HCT116 (cell line): ENCODE data around the gene ENOSF1. TPM values are rescaled to one million over a fixed set of nuclear protein-coding genes. Genes with fewer than 3 reads are reported as not detected.

Source experiments
- ATAC-seq: fragments of 200-7000 bp; cut with Tn5 transposase; 2 replicates; pipeline ENCODE4 v1.9.1; 2020; ENCODE audit warnings: mild to moderate bottlenecking, moderate library complexity
- BruUV-seq: library from RNA; stranded (reverse); fragments of 400-500 nt; replicated peaks from 2 replicates; lab custom pipeline; 2021; lab: Mats Ljungman, UMichigan
- CTCF ChIA-PET: fragments of 300-600 bp; sonication (Branson Sonifier 250); formaldehyde crosslinking; loops from one replicate; lab custom pipeline; 2021; ENCODE audit warnings: antibody characterized with exemption; lab: Charles Lee
- POLR2A ChIA-PET: fragments of 300-600, 350-600 bp; sonication (Branson Sonifier 250); formaldehyde crosslinking; loops from one replicate; lab custom pipeline; 2021; ENCODE audit warnings: antibody characterized with exemption; lab: Charles Lee
- RAD21 ChIA-PET, 2 experiments: fragments of 300-600 bp; sonication (Branson Sonifier 250); formaldehyde crosslinking; loops; one replicate each; lab custom pipeline; 2023; ENCODE audit warnings: low total read pairs in 2 of 2; ENCODE audit not compliant: uncharacterized antibody in 2 of 2, unreplicated experiment in 2 of 2, low non-redundant PET in 1 of 2; lab: Charles Lee
- DNase-seq: peaks from one replicate; pipeline ENCODE4 v3.0.0-alpha.2; 2010; ENCODE audit warnings: low read depth, low spot score
- H2AFZ ChIP-seq: fragments of 200-600 bp; shearing (Covaris generic), sonication (generic); 2 replicates; pipeline ENCODE4 v1.6.1; 2017; ENCODE audit warnings: low read depth, mixed run types, mixed read lengths, antibody characterized with exemption, low read length; ENCODE audit not compliant: poor library complexity, severe bottlenecking
- H3K27ac ChIP-seq: 2 replicates; pipeline ENCODE4 v1.5.1; 2012; ENCODE audit warnings: low read depth, low read length
- H3K27me3 ChIP-seq: fragments of 200-600 bp; sonication (generic); 2 replicates; pipeline ENCODE4 v1.6.1; 2016; ENCODE audit warnings: mixed run types, low read length, mixed read lengths; ENCODE audit not compliant: insufficient read depth
- H3K36me3 ChIP-seq, 2 experiments: fragments of 200-500 bp in 1 of 2; fragments of 200-600 bp in 1 of 2; sonication (Bioruptor generic) in 1 of 2; sonication (generic) in 1 of 2; 2 replicates each; pipeline versions ENCODE4 v1.5.1 to v1.6.1; 2014 to 2016; ENCODE audit warnings: low read length in 2 of 2, inconsistent platforms in 1 of 2, mixed read lengths in 1 of 2, mixed run types in 1 of 2; ENCODE audit not compliant: insufficient read depth in 2 of 2, control insufficient read depth in 1 of 2
- H3K4me1 ChIP-seq, 2 experiments: fragments of 200-600 bp in 1 of 2; sonication (generic) in 1 of 2; 2 replicates each; pipeline versions ENCODE4 v1.5.1 to v1.6.1; 2012 to 2017; ENCODE audit warnings: low read length in 2 of 2, inconsistent platforms in 1 of 2, mild to moderate bottlenecking in 1 of 2, mixed read lengths in 1 of 2, mixed run types in 1 of 2, moderate library complexity in 1 of 2; ENCODE audit not compliant: insufficient read depth in 2 of 2, control insufficient read depth in 1 of 2
- H3K4me2 ChIP-seq: fragments of 200-600 bp; sonication (generic); 2 replicates; pipeline ENCODE4 v1.6.1; 2017; ENCODE audit warnings: mixed run types, low read length, mixed read lengths
- H3K4me3 ChIP-seq, 2 experiments: fragments of 200-600 bp in 1 of 2; sonication (generic) in 1 of 2; replicated peaks in 1 of 2; 2 replicates each; pipeline ENCODE4 v1.5.1; 2011 to 2016; ENCODE audit warnings: low read length in 2 of 2, control low read depth in 1 of 2, low read depth in 1 of 2, mild to moderate bottlenecking in 1 of 2, mixed read lengths in 1 of 2, mixed run types in 1 of 2
- H3K79me2 ChIP-seq: fragments of 200-600 bp; sonication (generic); 2 replicates; pipeline ENCODE4 v1.6.1; 2017; ENCODE audit warnings: mild to moderate bottlenecking, mixed run types, low read length, moderate library complexity, mixed read lengths; ENCODE audit not compliant: insufficient read depth
- H3K9ac ChIP-seq: fragments of 200-600 bp; sonication (generic); 2 replicates; pipeline ENCODE4 v1.6.1; 2016; ENCODE audit warnings: low read length, mixed read lengths
- H3K9me2 ChIP-seq: fragments of 200-600 bp; sonication (generic), shearing (Covaris generic); 2 replicates; pipeline ENCODE4 v1.6.1; 2017; ENCODE audit warnings: mixed run types, mild to moderate bottlenecking, moderate library complexity; ENCODE audit not compliant: insufficient read depth
- H3K9me3 ChIP-seq, 2 experiments: fragments of 200-500 bp in 1 of 2; fragments of 200-600 bp in 1 of 2; sonication (Bioruptor generic) in 1 of 2; sonication (generic) in 1 of 2; 2 replicates each; pipeline ENCODE4 v1.6.1; 2014 to 2017; ENCODE audit warnings: low read length in 2 of 2, mixed read lengths in 2 of 2, inconsistent platforms in 1 of 2, low read depth in 1 of 2, mild to moderate bottlenecking in 1 of 2, mixed run types in 1 of 2, moderate library complexity in 1 of 2; ENCODE audit not compliant: control insufficient read depth in 1 of 2, insufficient read depth in 1 of 2
- H4K20me1 ChIP-seq: fragments of 200-600 bp; sonication (generic), shearing (Covaris generic); 2 replicates; pipeline ENCODE4 v1.6.1; 2017; ENCODE audit warnings: mixed run types, mild to moderate bottlenecking, moderate library complexity; ENCODE audit not compliant: insufficient read depth
- CEBPB ChIP-seq: IDR thresholded peaks from 2 replicates; pipeline ENCODE4 v1.6.1; 2012; ENCODE audit warnings: low read depth
- ELF1 ChIP-seq: IDR thresholded peaks from 2 replicates; pipeline ENCODE4 v1.6.1; 2012; ENCODE audit warnings: low read depth, borderline replicate concordance
- EZH2 ChIP-seq: fragments of 200-600 bp; sonication (generic); IDR thresholded peaks from 2 replicates; pipeline ENCODE4 v1.6.1; 2017; ENCODE audit warnings: antibody characterized with exemption, mixed run types
- EZH2phosphoT487 ChIP-seq: fragments of 200-600 bp; IDR thresholded peaks from 2 replicates; pipeline ENCODE4 v1.6.1; 2018; ENCODE audit warnings: antibody characterized with exemption, borderline replicate concordance
- FOSL1 ChIP-seq: IDR thresholded peaks from 2 replicates; pipeline ENCODE4 v1.6.1; 2012; ENCODE audit warnings: low read depth
- JUND ChIP-seq: IDR thresholded peaks from 2 replicates; pipeline ENCODE4 v1.6.1; 2012
- POLR2A ChIP-seq: IDR thresholded peaks from 2 replicates; pipeline ENCODE4 v1.7.0; 2011; ENCODE audit warnings: borderline replicate concordance; ENCODE audit not compliant: insufficient read depth, insufficient read length; ENCODE audit errors: extremely low read depth
- RAD21 ChIP-seq: IDR thresholded peaks from 2 replicates; pipeline ENCODE4 v1.6.1; 2012; ENCODE audit warnings: low read depth, mild to moderate bottlenecking
- SIN3A ChIP-seq: IDR thresholded peaks from 2 replicates; pipeline ENCODE4 v1.6.1; 2012; ENCODE audit warnings: low read depth
- SRF ChIP-seq: IDR thresholded peaks from 2 replicates; pipeline ENCODE4 v1.6.1; 2012; ENCODE audit warnings: low read depth
- TCF7L2 ChIP-seq: IDR thresholded peaks from 2 replicates; pipeline ENCODE4 v1.7.0; 2011; ENCODE audit warnings: borderline replicate concordance, inconsistent platforms; ENCODE audit not compliant: insufficient read depth, insufficient read length; ENCODE audit errors: extremely low read depth
- YY1 ChIP-seq: IDR thresholded peaks from 2 replicates; pipeline ENCODE4 v1.6.1; 2011; ENCODE audit warnings: low read length, low read depth, moderate library complexity, mild to moderate bottlenecking; ENCODE audit not compliant: insufficient replicate concordance; ENCODE audit errors: extremely low read depth
- ZFX ChIP-seq: fragments of 450-650 bp; IDR thresholded peaks from 2 replicates; pipeline ENCODE4 v1.6.1; 2017
- intact Hi-C: fragments of 100-400 bp; cut with micrococcal nuclease; formaldehyde crosslinking; loops from 2 replicates; pipeline ENCODE4 v1.10.0; 2022
- total RNA-seq: library from RNA; stranded (reverse); gene quantifications from one replicate; pipeline ENCODE4 v1.2.1, GENCODE V29; 2021; ENCODE audit not compliant: unreplicated experiment
- TF ChIP-seq, protein P1 (sequence below): IDR thresholded peaks from 2 replicates; pipeline ENCODE4 v1.6.1; 2011; ENCODE audit warnings: mild to moderate bottlenecking, low read length, moderate library complexity; ENCODE audit not compliant: insufficient replicate concordance; ENCODE audit errors: extremely low read depth
- TF ChIP-seq, protein P2 (sequence below): IDR thresholded peaks from 2 replicates; pipeline ENCODE4 v1.6.1; 2012
- TF ChIP-seq, protein P3 (sequence below), 3 experiments: fragments of 200-600 bp in 1 of 3; sonication (generic) in 1 of 3; IDR thresholded peaks in 2 of 3; conservative IDR thresholded peaks in 1 of 3; 2 replicates each; pipeline ENCODE4 v1.5.1; 2012 to 2017; ENCODE audit warnings: low read depth in 2 of 3, low read length in 2 of 3, antibody characterized with exemption in 1 of 3, borderline replicate concordance in 1 of 3, control low read depth in 1 of 3, mild to moderate bottlenecking in 1 of 3, mixed read lengths in 1 of 3, mixed run types in 1 of 3, moderate library complexity in 1 of 3; ENCODE audit not compliant: insufficient read depth in 1 of 3
- TF ChIP-seq, protein P4 (sequence below): IDR thresholded peaks from 2 replicates; pipeline ENCODE4 v1.6.1; 2012
- TF ChIP-seq, protein P5 (sequence below): IDR thresholded peaks from 2 replicates; pipeline ENCODE4 v1.6.1; 2012; ENCODE audit warnings: low read depth

ENOSF1 gene
- total RNA-seq, 1 experiment from 2014 or later: 90.0 TPM

DNA sequence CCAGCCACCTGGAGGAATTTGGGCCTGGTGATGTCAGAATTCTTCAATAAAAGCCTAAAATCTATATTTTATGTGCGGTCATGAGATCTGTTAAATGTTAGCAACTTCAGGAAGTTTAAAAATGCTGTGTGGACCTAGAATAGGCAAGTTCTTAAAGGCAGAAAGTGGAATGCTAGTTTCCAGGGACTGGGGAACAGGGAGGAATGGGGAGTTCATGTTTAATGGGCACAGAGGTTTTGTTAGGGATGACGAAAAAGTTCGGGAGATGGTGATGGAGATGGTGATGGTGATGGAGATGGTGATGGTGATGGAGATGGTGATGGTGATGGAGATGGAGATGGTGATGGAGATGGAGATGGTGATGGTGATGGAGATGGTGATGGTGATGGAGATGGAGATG is 45.8 kb downstream of the ENOSF1 start:
- ChIA-PET POLR2A (no interaction called here), CTCF (interaction anchor here (0.8 to 1.1 kb wide), 2 partner anchors 43 to 173 kb away, joined by 3 read pairs; no protein-coding TSS in a partner anchor), RAD21 (no interaction called here)
- Histone ChIP-seq H3K4me2 (no peak overlapping the region), H3K27ac (no peak overlapping the region), H4K20me1 (peaks cover 18% of the 10 kb centered on the region; the same call in 1 of the 2 replicates), H3K79me2 (peaks cover 44% of the 10 kb centered on the region), H3K9me2 (no peaks in the 10 kb centered on the region), H3K36me3 (peaks cover 35 to 51% of the 10 kb centered on the region in 2 experiments), H2AFZ (no peak overlapping the region), H3K4me1 (no peaks in the 10 kb centered on the region), H3K9me3 (no peaks in the 10 kb centered on the region), H3K27me3 (no peaks in the 10 kb centered on the region), H3K4me3 (no peak overlapping the region), H3K9ac (no peak overlapping the region)
- DNase-seq (no peak), ATAC-seq (no peak)
- BruUV-seq: no TSS peak
- no peak for TF ChIP-seq EZH2phosphoT487
- no peak for TF ChIP-seq SIN3A
- no peak for TF ChIP-seq EZH2
- TF ChIP-seq SRF: no peak
- TF ChIP-seq RAD21: no peak
- no peak for TF ChIP-seq POLR2A
- no peak for TF ChIP-seq YY1
- TF ChIP-seq, protein P1, sequence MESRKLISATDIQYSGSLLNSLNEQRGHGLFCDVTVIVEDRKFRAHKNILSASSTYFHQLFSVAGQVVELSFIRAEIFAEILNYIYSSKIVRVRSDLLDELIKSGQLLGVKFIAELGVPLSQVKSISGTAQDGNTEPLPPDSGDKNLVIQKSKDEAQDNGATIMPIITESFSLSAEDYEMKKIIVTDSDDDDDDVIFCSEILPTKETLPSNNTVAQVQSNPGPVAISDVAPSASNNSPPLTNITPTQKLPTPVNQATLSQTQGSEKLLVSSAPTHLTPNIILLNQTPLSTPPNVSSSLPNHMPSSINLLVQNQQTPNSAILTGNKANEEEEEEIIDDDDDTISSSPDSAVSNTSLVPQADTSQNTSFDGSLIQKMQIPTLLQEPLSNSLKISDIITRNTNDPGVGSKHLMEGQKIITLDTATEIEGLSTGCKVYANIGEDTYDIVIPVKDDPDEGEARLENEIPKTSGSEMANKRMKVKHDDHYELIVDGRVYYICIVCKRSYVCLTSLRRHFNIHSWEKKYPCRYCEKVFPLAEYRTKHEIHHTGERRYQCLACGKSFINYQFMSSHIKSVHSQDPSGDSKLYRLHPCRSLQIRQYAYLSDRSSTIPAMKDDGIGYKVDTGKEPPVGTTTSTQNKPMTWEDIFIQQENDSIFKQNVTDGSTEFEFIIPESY: no peak
- TF ChIP-seq, protein P2, sequence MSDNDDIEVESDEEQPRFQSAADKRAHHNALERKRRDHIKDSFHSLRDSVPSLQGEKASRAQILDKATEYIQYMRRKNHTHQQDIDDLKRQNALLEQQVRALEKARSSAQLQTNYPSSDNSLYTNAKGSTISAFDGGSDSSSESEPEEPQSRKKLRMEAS: no peak
- TF ChIP-seq ELF1: no peak
- TF ChIP-seq, protein P3, sequence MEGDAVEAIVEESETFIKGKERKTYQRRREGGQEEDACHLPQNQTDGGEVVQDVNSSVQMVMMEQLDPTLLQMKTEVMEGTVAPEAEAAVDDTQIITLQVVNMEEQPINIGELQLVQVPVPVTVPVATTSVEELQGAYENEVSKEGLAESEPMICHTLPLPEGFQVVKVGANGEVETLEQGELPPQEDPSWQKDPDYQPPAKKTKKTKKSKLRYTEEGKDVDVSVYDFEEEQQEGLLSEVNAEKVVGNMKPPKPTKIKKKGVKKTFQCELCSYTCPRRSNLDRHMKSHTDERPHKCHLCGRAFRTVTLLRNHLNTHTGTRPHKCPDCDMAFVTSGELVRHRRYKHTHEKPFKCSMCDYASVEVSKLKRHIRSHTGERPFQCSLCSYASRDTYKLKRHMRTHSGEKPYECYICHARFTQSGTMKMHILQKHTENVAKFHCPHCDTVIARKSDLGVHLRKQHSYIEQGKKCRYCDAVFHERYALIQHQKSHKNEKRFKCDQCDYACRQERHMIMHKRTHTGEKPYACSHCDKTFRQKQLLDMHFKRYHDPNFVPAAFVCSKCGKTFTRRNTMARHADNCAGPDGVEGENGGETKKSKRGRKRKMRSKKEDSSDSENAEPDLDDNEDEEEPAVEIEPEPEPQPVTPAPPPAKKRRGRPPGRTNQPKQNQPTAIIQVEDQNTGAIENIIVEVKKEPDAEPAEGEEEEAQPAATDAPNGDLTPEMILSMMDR (IDR thresholded peaks at IDR 0.05 in 2 of 3, conservative IDR thresholded peaks at IDR 0.05 in 1 of 3; ENCODE audit: borderline replicate concordance in 1 of 3, insufficient read depth in 1 of 3, low read depth in 2 of 3, low read length in 2 of 3): no peak
- TF ChIP-seq ZFX: no peak
- TF ChIP-seq, protein P4, sequence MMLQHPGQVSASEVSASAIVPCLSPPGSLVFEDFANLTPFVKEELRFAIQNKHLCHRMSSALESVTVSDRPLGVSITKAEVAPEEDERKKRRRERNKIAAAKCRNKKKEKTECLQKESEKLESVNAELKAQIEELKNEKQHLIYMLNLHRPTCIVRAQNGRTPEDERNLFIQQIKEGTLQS: no peak
- TF ChIP-seq JUND: no peak
- no peak for TF ChIP-seq CEBPB
- TF ChIP-seq FOSL1: no peak
- no peak for TF ChIP-seq TCF7L2
- TF ChIP-seq, protein P5, sequence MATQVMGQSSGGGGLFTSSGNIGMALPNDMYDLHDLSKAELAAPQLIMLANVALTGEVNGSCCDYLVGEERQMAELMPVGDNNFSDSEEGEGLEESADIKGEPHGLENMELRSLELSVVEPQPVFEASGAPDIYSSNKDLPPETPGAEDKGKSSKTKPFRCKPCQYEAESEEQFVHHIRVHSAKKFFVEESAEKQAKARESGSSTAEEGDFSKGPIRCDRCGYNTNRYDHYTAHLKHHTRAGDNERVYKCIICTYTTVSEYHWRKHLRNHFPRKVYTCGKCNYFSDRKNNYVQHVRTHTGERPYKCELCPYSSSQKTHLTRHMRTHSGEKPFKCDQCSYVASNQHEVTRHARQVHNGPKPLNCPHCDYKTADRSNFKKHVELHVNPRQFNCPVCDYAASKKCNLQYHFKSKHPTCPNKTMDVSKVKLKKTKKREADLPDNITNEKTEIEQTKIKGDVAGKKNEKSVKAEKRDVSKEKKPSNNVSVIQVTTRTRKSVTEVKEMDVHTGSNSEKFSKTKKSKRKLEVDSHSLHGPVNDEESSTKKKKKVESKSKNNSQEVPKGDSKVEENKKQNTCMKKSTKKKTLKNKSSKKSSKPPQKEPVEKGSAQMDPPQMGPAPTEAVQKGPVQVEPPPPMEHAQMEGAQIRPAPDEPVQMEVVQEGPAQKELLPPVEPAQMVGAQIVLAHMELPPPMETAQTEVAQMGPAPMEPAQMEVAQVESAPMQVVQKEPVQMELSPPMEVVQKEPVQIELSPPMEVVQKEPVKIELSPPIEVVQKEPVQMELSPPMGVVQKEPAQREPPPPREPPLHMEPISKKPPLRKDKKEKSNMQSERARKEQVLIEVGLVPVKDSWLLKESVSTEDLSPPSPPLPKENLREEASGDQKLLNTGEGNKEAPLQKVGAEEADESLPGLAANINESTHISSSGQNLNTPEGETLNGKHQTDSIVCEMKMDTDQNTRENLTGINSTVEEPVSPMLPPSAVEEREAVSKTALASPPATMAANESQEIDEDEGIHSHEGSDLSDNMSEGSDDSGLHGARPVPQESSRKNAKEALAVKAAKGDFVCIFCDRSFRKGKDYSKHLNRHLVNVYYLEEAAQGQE: no peak
- intact Hi-C loops: no loop called here
